ENCODE measurements around the gene SLC35A2. TPM values are rescaled to one million over a fixed set of nuclear protein-coding genes. Genes with fewer than 3 reads are reported as not detected.

The SLC35A2 gene
- total RNA-seq, 6 donors from 2014 or later: 5.2 to 32.0 (median 23.3) TPM

DNA sequence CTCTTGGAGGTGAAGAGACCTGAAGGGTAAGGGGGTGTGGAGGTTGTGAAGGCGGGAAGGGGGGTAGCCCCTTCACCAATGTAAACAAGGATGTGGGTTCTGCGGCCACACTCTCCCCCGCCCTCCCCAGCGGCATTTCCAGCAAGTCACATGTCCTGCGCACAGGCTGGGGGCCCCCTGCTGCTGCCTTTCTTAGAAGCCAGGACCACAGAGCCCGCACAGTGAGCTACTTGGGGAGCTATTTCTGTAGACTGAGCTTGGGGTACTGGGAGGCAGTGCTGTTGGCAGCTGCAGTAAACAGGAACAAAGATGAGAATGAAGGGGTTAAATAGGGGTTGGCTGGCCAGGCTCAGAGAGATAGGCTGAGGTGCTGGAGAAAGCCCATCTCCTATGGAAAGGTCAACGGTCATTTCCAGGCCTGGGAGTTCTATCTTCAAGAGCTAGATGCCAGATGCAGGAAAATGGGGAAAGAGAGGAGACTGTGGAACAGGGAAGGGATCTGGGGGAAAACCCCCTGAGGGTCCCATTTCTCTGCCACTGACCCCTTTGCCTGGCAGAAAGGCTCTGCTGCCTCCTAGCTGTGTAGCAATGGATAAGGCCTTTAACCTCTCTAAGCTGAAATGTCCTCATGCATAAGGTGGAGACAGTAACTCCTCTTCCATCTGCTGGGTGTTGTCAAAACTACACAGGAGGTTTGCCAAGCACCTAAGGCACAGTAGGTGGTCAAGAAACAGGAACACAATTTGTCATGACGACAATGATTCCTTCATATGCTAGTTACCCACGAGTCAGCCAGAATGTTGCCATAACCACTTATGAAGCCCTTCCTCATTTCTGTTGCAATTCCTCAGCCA is 25.8 kb upstream of the SLC35A2 start:
- no peaks in the 10 kb centered on the region for H3K27me3 ChIP-seq
- ATAC-seq (ENCODE audit: low FRiP score in 2 of 2) (peak; percentile 75 to 77), DNase-seq (peak; percentile 75 to 86)
- WGBS, 2 donors: 20 to 24% methylated on average over 1 to 9 of the region's 9 CpGs
- no peak overlapping the region for H3K4me3 ChIP-seq
- peak; percentile 69 to 76 for TF ChIP-seq POLR2AphosphoS5 (IDR thresholded peaks at IDR 0.05)
- peak in 2 of 4 donors; percentile 39 to 87 for TF ChIP-seq EP300 (IDR thresholded peaks at IDR 0.05)
- TF ChIP-seq, protein P1, sequence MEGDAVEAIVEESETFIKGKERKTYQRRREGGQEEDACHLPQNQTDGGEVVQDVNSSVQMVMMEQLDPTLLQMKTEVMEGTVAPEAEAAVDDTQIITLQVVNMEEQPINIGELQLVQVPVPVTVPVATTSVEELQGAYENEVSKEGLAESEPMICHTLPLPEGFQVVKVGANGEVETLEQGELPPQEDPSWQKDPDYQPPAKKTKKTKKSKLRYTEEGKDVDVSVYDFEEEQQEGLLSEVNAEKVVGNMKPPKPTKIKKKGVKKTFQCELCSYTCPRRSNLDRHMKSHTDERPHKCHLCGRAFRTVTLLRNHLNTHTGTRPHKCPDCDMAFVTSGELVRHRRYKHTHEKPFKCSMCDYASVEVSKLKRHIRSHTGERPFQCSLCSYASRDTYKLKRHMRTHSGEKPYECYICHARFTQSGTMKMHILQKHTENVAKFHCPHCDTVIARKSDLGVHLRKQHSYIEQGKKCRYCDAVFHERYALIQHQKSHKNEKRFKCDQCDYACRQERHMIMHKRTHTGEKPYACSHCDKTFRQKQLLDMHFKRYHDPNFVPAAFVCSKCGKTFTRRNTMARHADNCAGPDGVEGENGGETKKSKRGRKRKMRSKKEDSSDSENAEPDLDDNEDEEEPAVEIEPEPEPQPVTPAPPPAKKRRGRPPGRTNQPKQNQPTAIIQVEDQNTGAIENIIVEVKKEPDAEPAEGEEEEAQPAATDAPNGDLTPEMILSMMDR (IDR thresholded peaks at IDR 0.05): peak in 3 of 6 experiments; percentile 20 to 31 (median 23)
- TF ChIP-seq POLR2A (IDR thresholded peaks at IDR 0.05): peak in 1 of 4 donors; percentile 37
- H3K27ac ChIP-seq: peak overlapping the region; percentile 78 to 85 (median 82)
- H3K36me3 ChIP-seq: peaks cover 0 to 32% (median 10%) of the 10 kb centered on the region in 4 donors
- peaks cover 12 to 41% (median 21%) of the 10 kb centered on the region in 4 donors for H3K4me1 ChIP-seq
- H3K9me3 ChIP-seq: no peaks in the 10 kb centered on the region

DNA sequence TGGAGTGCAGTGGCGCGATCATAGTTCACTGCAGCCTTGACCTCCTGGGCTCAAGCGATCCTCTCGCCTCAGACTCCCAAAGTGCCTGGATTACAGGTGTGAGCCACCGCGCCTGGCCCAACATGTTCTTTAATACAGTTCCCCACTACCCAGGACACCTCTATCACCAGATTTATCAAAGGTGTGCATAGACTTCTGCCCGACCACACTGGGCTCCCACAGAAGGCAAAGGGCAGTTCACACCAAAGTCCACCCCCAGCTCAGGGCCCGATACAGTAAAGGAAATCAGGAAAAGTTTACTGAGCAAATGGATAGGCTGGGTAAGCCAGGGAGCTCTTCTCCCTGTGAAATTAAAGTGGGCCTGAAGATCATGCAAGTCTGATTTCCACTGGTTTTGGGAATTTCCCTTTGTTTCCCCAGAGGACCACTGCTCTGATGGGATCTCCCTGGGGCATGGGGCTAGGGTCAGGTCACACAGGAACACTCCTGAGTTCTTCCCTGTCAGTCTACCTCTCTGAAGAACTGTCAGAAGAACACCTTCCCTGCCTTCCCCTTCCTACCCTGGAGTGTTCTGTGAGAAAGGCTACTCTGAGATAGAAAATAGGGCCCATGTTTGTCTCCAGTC is 25.1 kb upstream of the SLC35A2 start:
- Histone ChIP-seq H3K27ac (peak overlapping the region; percentile 78 to 85 (median 82)), H3K4me3 (no peak overlapping the region), H3K4me1 (peaks cover 12 to 41% (median 17%) of the 10 kb centered on the region in 4 donors), H3K9me3 (no peaks in the 10 kb centered on the region), H3K36me3 (peaks cover 0 to 35% (median 12%) of the 10 kb centered on the region in 4 donors), H3K27me3 (no peaks in the 10 kb centered on the region)
- no peak for DNase-seq
- WGBS, 2 donors: 91 to 94% methylated on average over 2 to 8 of the region's 8 CpGs
- TF ChIP-seq POLR2A (IDR thresholded peaks at IDR 0.05): no peak
- no peak for TF ChIP-seq EP300 (IDR thresholded peaks at IDR 0.05)
- TF ChIP-seq POLR2AphosphoS5 (IDR thresholded peaks at IDR 0.05): no peak
- TF ChIP-seq, protein P1 (IDR thresholded peaks at IDR 0.05): no peak
- no peak for ATAC-seq (ENCODE audit: low FRiP score in 2 of 2)

DNA sequence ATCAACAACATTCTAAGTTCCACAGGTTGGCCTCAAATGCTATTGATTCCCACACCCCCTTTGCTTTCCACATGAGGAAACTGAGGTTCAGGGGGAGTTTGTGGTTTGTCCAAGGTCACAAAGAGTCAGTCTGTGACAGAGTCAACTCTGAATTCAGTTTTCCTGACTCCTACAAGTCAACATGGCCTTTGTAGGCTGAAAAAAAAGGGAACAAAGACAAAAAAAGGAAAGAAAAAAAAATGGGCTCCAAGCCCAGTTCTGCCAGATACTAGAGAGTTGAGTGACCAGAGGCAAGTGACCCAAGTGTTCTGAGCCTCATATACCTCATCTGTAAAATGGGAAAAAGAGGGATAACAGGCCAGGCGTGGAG is 23.8 kb upstream of the SLC35A2 start:
- peaks cover 0 to 37% (median 13%) of the 10 kb centered on the region in 4 donors for H3K36me3 ChIP-seq
- 89 to 100% methylated on average over 1 of the region's 1 CpG for whole genome bisulfite sequencing, 2 donors
- no peaks in the 10 kb centered on the region for H3K9me3 ChIP-seq
- no peak overlapping the region for H3K4me3 ChIP-seq
- DNase-seq (no peak), ATAC-seq (ENCODE audit: low FRiP score in 2 of 2) (no peak)
- peak overlapping the region in 2 of 4 donors; percentile 2 to 11 for H3K27ac ChIP-seq
- H3K27me3 ChIP-seq: no peaks in the 10 kb centered on the region
- TF ChIP-seq EP300 (IDR thresholded peaks at IDR 0.05) (no peak), POLR2AphosphoS5 (IDR thresholded peaks at IDR 0.05) (no peak), POLR2A (IDR thresholded peaks at IDR 0.05) (no peak)
- TF ChIP-seq, protein P1 (IDR thresholded peaks at IDR 0.05): no peak
- H3K4me1 ChIP-seq: peaks cover 12 to 28% (median 16%) of the 10 kb centered on the region in 4 donors

GRCh38 chrX:48934581-48935300 is 23.3 kb upstream of the SLC35A2 start:
- H3K27me3 ChIP-seq: no peaks in the 10 kb centered on the region
- peak overlapping the region in 2 of 4 donors; percentile 2 to 11 for H3K27ac ChIP-seq
- H3K4me1 ChIP-seq: peaks cover 12 to 27% (median 16%) of the 10 kb centered on the region in 4 donors
- H3K4me3 ChIP-seq: no peak overlapping the region
- DNase-seq (no peak), ATAC-seq (ENCODE audit: low FRiP score in 2 of 2) (no peak)
- no peaks in the 10 kb centered on the region for H3K9me3 ChIP-seq
- WGBS, 2 donors: 69 to 71% methylated on average over 1 to 7 of the region's 7 CpGs
- TF ChIP-seq EP300 (IDR thresholded peaks at IDR 0.05) (no peak), POLR2A (IDR thresholded peaks at IDR 0.05) (no peak), POLR2AphosphoS5 (IDR thresholded peaks at IDR 0.05) (no peak)
- TF ChIP-seq, protein P1 (IDR thresholded peaks at IDR 0.05): no peak
- peaks cover 0 to 40% (median 13%) of the 10 kb centered on the region in 4 donors for H3K36me3 ChIP-seq
